Activated T-cell treated with anti-CD3 and anti-CD28 coated beads, Interleukin-2, amount 50 U/mL, for 24 hours (primary cell): ENCODE data around the gene ALG9.
"Not testable (repeated sequence)": the region's sequence is repeated elsewhere in the genome, so short reads cannot be mapped to it uniquely, and the experiment has no call there.

ENCODE experiments used
- DNase-seq: peaks from one replicate; pipeline ENCODE4 v3.0.0-alpha.2; 2020
- H3K27ac Mint-ChIP-seq: 2 replicates; pipeline ENCODE4 v1.8.0; 2020; ENCODE audit warnings: mild to moderate bottlenecking, mixed read lengths
- H3K27me3 Mint-ChIP-seq: 2 replicates; pipeline ENCODE4 v1.8.0; 2020; ENCODE audit warnings: mixed read lengths
- H3K36me3 Mint-ChIP-seq: 2 replicates; pipeline ENCODE4 v1.8.0; 2020; ENCODE audit warnings: low read depth, mixed read lengths
- H3K4me1 Mint-ChIP-seq: 2 replicates; pipeline ENCODE4 v1.8.0; 2020; ENCODE audit warnings: low read depth, mixed read lengths
- H3K4me3 Mint-ChIP-seq: 2 replicates; pipeline ENCODE4 v1.8.0; 2020; ENCODE audit warnings: mild to moderate bottlenecking, moderate library complexity, mixed read lengths
- H3K9me3 Mint-ChIP-seq: 2 replicates; pipeline ENCODE4 v1.8.0; 2020; ENCODE audit warnings: mixed read lengths

Gene ALG9

GRCh38 chr11:111808063-111808588 lies 63.3 kb downstream of the ALG9 start:
- no peak for DNase-seq
- no peaks in the 10 kb centered on the region for H3K27me3 Mint-ChIP-seq
- H3K36me3 Mint-ChIP-seq: peaks cover 77% of the 10 kb centered on the region
- H3K4me1 Mint-ChIP-seq: no peaks in the 10 kb centered on the region
- H3K4me3 Mint-ChIP-seq: no peak overlapping the region
- no peak overlapping the region for H3K27ac Mint-ChIP-seq
- H3K9me3 Mint-ChIP-seq: no peaks in the 10 kb centered on the region

DNA sequence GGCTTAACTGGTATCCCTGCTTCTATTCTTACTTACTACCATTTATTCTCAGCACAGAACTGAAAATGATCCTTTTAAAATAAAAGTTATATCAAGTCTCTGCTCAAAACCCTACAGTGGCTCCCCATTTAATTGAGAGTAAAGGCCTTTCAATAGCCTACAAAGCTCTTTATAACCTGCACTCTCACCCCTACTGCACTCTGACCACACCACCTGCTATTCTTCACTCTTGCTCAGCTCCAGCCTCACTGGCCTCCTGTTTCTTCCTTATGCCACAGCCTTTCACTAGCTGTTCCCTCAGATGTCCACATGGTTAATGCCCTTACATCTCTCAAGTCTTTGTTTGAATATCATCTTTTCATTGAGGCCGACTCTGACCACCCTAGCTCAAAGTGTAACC lies 64.3 kb downstream of the ALG9 start:
- Mint-ChIP-seq H3K36me3 (peaks cover 80% of the 10 kb centered on the region), H3K27me3 (no peaks in the 10 kb centered on the region), H3K9me3 (no peaks in the 10 kb centered on the region), H3K4me3 (no peak overlapping the region), H3K27ac (no peak overlapping the region), H3K4me1 (no peaks in the 10 kb centered on the region)
- no peak for DNase-seq

DNA sequence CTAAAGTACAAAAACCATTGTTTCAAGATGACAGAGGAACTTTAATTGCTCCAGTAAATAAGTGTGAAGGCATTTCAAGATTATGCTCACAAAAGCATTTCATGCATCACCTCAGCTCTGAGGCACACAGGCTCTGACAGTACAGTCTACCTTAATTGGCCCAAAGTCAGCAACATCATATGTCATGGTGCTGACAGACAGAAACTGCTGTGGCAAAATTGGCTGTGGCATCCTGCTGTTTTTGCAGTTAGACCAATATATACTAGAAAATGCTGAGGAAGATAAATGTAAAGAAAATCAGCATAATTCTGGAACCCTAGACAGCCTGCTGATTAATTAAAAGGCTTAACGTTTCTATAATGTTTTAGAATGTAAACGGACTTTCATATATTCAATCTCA lies 70.2 kb downstream of the ALG9 start:
- no peaks in the 10 kb centered on the region for H3K27me3 Mint-ChIP-seq
- no peak overlapping the region for H3K4me3 Mint-ChIP-seq
- no peak for DNase-seq
- H3K36me3 Mint-ChIP-seq: peaks cover 90% of the 10 kb centered on the region
- no peak overlapping the region for H3K27ac Mint-ChIP-seq
- H3K4me1 Mint-ChIP-seq: peaks cover 4% of the 10 kb centered on the region
- peaks cover 2% of the 10 kb centered on the region for H3K9me3 Mint-ChIP-seq

DNA sequence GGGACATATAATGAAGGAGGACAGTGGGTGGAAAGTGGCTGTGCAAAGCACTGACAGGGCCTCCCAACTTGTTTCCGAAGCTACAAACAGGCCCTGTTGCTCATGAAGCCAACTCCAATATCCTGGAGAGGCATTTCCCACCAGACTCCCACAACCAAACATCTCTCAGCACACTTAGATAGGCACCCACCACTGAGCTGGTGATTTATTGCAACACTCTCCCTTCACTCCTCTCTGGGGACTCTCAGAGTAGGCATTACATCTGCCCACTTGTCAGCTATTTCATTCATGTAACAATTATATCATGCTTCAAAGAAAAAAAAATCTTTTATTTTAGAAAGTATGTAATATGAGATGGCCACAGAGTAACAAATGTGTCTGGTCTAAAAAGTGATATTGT lies 73.1 kb downstream of the ALG9 start:
- Mint-ChIP-seq H3K27ac (no peak overlapping the region), H3K4me3 (no peak overlapping the region), H3K36me3 (peaks cover 77% of the 10 kb centered on the region), H3K9me3 (peaks cover 2% of the 10 kb centered on the region), H3K27me3 (no peaks in the 10 kb centered on the region), H3K4me1 (peaks cover 4% of the 10 kb centered on the region)
- DNase-seq: no peak

- no peak overlapping the region for H3K4me3 Mint-ChIP-seq
- peaks cover 4% of the 10 kb centered on the region for H3K4me1 Mint-ChIP-seq
- H3K9me3 Mint-ChIP-seq: peaks cover 2% of the 10 kb centered on the region
- no peak overlapping the region for H3K27ac Mint-ChIP-seq
- peaks cover 71% of the 10 kb centered on the region for H3K36me3 Mint-ChIP-seq
- DNase-seq: no peak
- no peaks in the 10 kb centered on the region for H3K27me3 Mint-ChIP-seq
Measured at GRCh38 chr11:111797145-111797581, 74.2 kb downstream of the ALG9 start.

DNA sequence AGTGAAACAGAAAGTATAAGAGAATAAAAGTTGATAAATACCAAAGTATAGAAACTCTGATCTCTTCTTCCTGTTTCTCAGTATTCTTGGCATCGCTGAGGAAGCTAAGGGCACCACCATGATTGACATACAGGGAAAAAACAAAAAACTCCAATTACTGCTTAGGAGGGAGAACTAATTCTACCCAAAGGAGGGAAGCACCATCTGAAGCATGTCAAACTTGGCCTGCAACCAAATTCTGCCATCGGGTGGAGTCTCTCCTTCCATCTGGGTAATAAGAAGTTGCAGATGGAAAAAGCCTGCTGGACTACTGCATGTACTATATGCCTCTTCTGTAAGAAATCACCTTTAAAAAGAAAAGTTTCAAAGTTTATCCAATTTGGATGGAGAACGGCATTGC lies 74.7 kb downstream of the ALG9 start:
- no peak overlapping the region for H3K4me3 Mint-ChIP-seq
- H3K36me3 Mint-ChIP-seq: peaks cover 68% of the 10 kb centered on the region
- no peaks in the 10 kb centered on the region for H3K27me3 Mint-ChIP-seq
- peaks cover 2% of the 10 kb centered on the region for H3K9me3 Mint-ChIP-seq
- no peak overlapping the region for H3K27ac Mint-ChIP-seq
- no peak for DNase-seq
- H3K4me1 Mint-ChIP-seq: peaks cover 4% of the 10 kb centered on the region

GRCh38 chr11:111795334-111795985 lies 75.9 kb downstream of the ALG9 start:
- H3K27ac Mint-ChIP-seq: no peak overlapping the region
- H3K4me3 Mint-ChIP-seq: no peak overlapping the region
- H3K9me3 Mint-ChIP-seq: peaks cover 2% of the 10 kb centered on the region
- H3K36me3 Mint-ChIP-seq: peaks cover 61% of the 10 kb centered on the region
- H3K4me1 Mint-ChIP-seq: peaks cover 4% of the 10 kb centered on the region
- no peak for DNase-seq
- no peaks in the 10 kb centered on the region for H3K27me3 Mint-ChIP-seq

DNA sequence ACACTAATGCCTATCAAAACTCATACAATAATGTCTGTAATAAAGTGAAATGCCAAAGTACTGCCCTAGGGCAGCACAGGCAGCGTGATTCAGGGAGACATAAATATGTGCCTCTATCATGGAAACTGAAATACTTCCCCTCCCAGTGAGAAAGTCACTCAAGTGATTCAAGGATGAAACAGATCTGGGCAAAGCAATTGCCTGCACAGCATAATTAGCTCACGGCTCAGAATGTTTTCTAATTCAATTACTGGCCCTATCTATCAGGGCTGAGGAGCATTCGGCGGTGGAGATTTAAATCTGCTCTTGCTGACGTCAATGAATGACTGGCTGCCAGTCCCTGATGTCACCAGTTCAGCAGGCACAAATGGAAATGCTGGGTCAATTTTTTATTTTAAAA lies 77.5 kb downstream of the ALG9 start:
- Mint-ChIP-seq H3K4me3 (no peak overlapping the region), H3K4me1 (peaks cover 4% of the 10 kb centered on the region), H3K36me3 (peaks cover 55% of the 10 kb centered on the region), H3K9me3 (peaks cover 2% of the 10 kb centered on the region), H3K27me3 (no peaks in the 10 kb centered on the region), H3K27ac (no peak overlapping the region)
- DNase-seq: no peak

GRCh38 chr11:111792955-111793500 lies 78.4 kb downstream of the ALG9 start:
- Mint-ChIP-seq H3K9me3 (peaks cover 2% of the 10 kb centered on the region), H3K27me3 (no peaks in the 10 kb centered on the region)
- DNase-seq: no peak

DNA sequence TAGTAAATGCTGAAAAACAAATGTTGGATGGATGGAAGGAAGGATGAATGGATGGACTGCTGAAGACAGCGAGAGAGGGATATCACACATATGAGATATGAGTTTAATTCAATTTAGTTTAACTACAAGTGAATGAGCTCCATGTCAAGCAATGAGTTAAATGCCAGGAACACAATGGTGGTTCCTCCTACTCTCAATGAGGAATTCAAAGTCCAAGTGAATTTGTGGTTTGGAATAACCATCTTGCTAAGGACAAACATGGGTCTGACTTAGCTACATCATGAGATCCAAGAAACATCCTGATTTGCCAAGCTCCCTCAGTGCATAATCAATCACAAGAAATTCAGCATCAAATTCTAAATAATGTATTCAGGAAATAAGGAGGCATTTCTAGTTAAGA lies 79.1 kb downstream of the ALG9 start:
- no peak for DNase-seq
- Mint-ChIP-seq H3K9me3 (no peaks in the 10 kb centered on the region), H3K4me1 (peaks cover 4% of the 10 kb centered on the region), H3K27me3 (no peaks in the 10 kb centered on the region), H3K27ac (no peak overlapping the region), H3K4me3 (no peak overlapping the region), H3K36me3 (peaks cover 46% of the 10 kb centered on the region)

More at GRCh38 chr11:111792955-111793500, 78.4 kb downstream of the ALG9 start:
- peaks cover 52% of the 10 kb centered on the region for H3K36me3 Mint-ChIP-seq
- no peak overlapping the region for H3K4me3 Mint-ChIP-seq
- peaks cover 4% of the 10 kb centered on the region for H3K4me1 Mint-ChIP-seq
- no peak overlapping the region for H3K27ac Mint-ChIP-seq

- no peak for DNase-seq
- Mint-ChIP-seq H3K4me3 (no peak overlapping the region), H3K27ac (no peak overlapping the region), H3K9me3 (no peaks in the 10 kb centered on the region), H3K4me1 (no peaks in the 10 kb centered on the region), H3K36me3 (peaks cover 50% of the 10 kb centered on the region), H3K27me3 (no peaks in the 10 kb centered on the region)
Measured at GRCh38 chr11:111788464-111788863, 82.9 kb downstream of the ALG9 start.

- Mint-ChIP-seq H3K27me3 (no peaks in the 10 kb centered on the region), H3K4me1 (no peaks in the 10 kb centered on the region), H3K27ac (no peak overlapping the region), H3K36me3 (peaks cover 54% of the 10 kb centered on the region), H3K9me3 (no peaks in the 10 kb centered on the region), H3K4me3 (no peak overlapping the region)
- DNase-seq: no peak
Measured at GRCh38 chr11:111788051-111788450, 83.3 kb downstream of the ALG9 start.

DNA sequence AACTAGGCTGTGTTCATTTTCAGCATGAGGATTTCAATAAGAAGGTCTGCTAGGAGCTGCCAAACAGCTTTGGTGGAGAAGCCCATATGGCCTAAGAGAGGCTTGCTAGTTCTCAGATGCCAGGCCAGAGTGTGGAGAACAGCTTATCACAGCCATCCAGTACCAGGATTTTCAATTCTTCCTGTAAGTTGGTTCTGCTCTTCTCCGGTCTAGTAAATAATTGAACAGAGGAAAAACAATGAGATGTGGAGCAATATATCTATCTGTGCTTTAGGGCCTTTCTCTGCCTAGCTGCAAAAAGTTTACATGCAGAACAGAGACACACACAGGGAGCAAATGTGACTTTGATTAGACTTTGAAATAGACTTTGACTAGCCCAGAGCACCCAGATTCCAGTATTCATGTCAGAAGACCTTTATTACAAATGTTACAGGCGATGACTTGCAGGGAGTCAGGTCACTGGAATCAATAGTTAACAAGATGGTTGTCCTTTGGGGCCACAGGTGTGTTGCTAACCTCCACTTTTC lies 85.4 kb downstream of the ALG9 start:
- no peak for DNase-seq
- Mint-ChIP-seq H3K4me3 (no peak overlapping the region), H3K27ac (no peak overlapping the region), H3K4me1 (no peaks in the 10 kb centered on the region), H3K9me3 (no peaks in the 10 kb centered on the region), H3K27me3 (no peaks in the 10 kb centered on the region), H3K36me3 (peaks cover 55% of the 10 kb centered on the region)

DNA sequence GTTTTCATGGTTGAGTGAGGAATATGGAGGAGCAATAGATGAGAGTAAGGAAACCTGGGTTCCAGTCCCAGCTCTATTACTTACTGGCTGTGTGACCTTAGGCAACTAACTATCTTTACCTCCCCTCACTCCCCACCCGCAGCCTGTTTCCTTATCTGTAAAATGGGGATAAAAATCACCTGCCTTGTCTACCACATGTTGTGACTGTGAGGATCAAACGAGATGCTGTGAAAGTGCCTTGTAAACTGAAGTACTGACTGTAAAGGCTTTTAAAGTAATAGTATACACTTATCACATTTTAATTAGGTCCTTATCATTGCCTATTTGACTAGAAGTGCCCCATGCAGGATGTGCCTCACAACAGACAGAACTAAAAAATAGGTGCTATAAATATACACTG lies 86.3 kb downstream of the ALG9 start:
- Mint-ChIP-seq H3K4me3 (no peak overlapping the region), H3K27ac (no peak overlapping the region), H3K9me3 (no peaks in the 10 kb centered on the region), H3K4me1 (no peaks in the 10 kb centered on the region), H3K27me3 (no peaks in the 10 kb centered on the region), H3K36me3 (peaks cover 49% of the 10 kb centered on the region)
- DNase-seq: no peak

GRCh38 chr11:111784311-111784710 lies 87.1 kb downstream of the ALG9 start:
- not testable (repeated sequence) for H3K4me3 Mint-ChIP-seq, H3K27ac Mint-ChIP-seq

More at GRCh38 chr11:111784311-111784710, 87.1 kb downstream of the ALG9 start:
- not testable (repeated sequence) for H3K27me3 Mint-ChIP-seq, DNase-seq, H3K4me1 Mint-ChIP-seq, H3K9me3 Mint-ChIP-seq
- H3K36me3 Mint-ChIP-seq: peaks cover 47% of the 10 kb centered on the region
